Subcutaneous abdominal adipose tissue (tissue), 5 donors: ENCODE measurements around the gene CHDH.

Experiments
- H3K27ac ChIP-seq: one replicate; pipeline ENCODE4 v1.7.0; 2013; ENCODE audit warnings: low read depth, mild to moderate bottlenecking, inconsistent platforms, low read length, moderate library complexity
- H3K27me3 ChIP-seq, 5 donors: one replicate each; pipeline ENCODE4 v1.7.0; 2013; ENCODE audit warnings: low read length in 5 of 5, inconsistent platforms in 1 of 5; ENCODE audit not compliant: control insufficient read depth in 5 of 5, insufficient read depth in 4 of 5
- H3K36me3 ChIP-seq, 5 donors: one replicate each; pipeline ENCODE4 v1.7.0; 2013; ENCODE audit warnings: low read length in 5 of 5; ENCODE audit not compliant: control insufficient read depth in 5 of 5, insufficient read depth in 5 of 5
- H3K4me1 ChIP-seq, 5 donors: one replicate each; pipeline ENCODE4 v1.7.0; 2013; ENCODE audit warnings: low read length in 5 of 5, mild to moderate bottlenecking in 3 of 5, moderate library complexity in 1 of 5; ENCODE audit not compliant: control insufficient read depth in 5 of 5, insufficient read depth in 5 of 5
- H3K4me3 ChIP-seq, 5 donors: one replicate each; pipeline ENCODE4 v1.7.0; 2013; ENCODE audit warnings: low read length in 5 of 5, low read depth in 1 of 5
- H3K9ac ChIP-seq, 5 donors: one replicate each; pipeline ENCODE4 v1.7.0; 2013; ENCODE audit warnings: low read length in 5 of 5, mild to moderate bottlenecking in 4 of 5, moderate library complexity in 3 of 5
- H3K9me3 ChIP-seq, 5 donors: one replicate each; pipeline ENCODE4 v1.7.0; 2013; ENCODE audit warnings: low read length in 5 of 5; ENCODE audit not compliant: control insufficient read depth in 5 of 5
- donor health status: healthy.
- donor health status: healthy.
- donor health status: healthy.
- donor health status: healthy.
- donor health status: healthy.

The CHDH gene

DNA sequence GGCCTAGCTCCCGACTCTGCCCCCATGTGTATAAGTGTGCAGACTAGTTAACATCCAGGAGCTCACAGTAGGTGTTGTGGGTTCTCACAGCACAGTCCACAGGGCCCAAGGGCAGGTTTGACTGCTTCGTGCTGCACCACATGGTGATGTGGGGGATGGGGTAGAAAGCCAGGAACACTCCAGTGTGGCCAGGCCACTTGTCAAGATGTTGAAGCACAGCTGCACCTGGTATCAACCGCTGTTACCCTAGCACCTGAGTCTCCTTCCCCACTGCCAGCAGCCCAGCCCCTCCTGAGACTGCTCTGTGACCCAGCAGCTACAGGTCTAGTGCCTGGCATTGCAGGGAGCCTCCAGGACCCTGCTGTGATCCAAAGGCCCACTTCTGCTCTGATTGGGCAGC lies 53.4 kb downstream of the CHDH start:
- Histone ChIP-seq H3K9me3 (no peaks in the 10 kb centered on the region), H3K4me1 (no peaks in the 10 kb centered on the region), H3K4me3 (no peak overlapping the region), H3K9ac (no peak overlapping the region), H3K36me3 (no peaks in the 10 kb centered on the region), H3K27me3 (peaks cover 0 to 18% (median 4%) of the 10 kb centered on the region in 5 donors), H3K27ac (no peak overlapping the region)

DNA sequence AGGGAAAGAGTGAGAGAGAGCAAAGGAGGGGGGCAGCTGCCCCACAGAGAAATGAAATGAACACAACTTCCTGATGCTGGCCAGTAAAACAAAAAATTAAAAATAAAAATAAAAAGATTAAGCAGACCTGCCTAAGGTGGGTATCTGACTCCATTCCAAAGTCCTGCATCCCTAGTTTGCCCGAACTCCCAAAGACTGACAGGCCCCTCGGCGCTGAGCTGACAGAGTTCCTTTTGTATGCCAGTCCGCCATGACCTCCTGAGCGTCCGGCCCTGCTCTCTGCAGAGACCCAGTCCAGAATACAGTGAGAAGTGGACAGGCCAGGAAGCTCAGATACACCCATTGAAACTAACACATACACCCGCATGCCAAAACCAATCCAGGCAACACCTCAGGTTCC lies 54.9 kb downstream of the CHDH start:
- H3K9me3 ChIP-seq = no peaks in the 10 kb centered on the region

DNA sequence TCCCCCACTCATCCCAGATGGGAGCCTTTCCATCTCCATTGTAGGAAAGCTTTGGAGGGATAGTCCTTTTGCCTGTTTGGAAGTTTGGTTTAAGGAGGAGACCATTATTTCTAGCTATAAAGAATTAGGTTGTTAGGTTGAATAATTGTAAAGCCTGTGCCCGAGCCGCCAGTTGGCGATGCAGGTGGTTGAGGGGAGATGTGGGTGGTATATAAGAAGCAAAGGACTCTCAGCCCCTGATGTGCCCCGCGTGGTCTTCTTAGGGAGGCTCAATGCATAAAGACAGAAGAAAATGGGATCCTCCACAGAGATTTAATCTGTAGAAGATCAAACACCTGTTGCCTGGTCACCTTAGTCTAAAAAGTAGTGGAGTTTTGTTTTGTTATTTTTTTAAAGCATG lies 55.7 kb downstream of the CHDH start:
- H3K27ac ChIP-seq = no peak overlapping the region
- H3K9ac ChIP-seq = no peak overlapping the region
- H3K36me3 ChIP-seq = no peaks in the 10 kb centered on the region
- peaks cover 0 to 11% (median 5%) of the 10 kb centered on the region in 5 donors for H3K27me3 ChIP-seq
- H3K4me1 ChIP-seq = no peaks in the 10 kb centered on the region
- H3K4me3 ChIP-seq = no peak overlapping the region
- H3K9me3 ChIP-seq = no peaks in the 10 kb centered on the region

More for the DNA sequence above, 54.9 kb downstream of the CHDH start:
- no peaks in the 10 kb centered on the region for H3K4me1 ChIP-seq
- H3K27me3 ChIP-seq = peaks cover 0 to 17% (median 5%) of the 10 kb centered on the region in 5 donors
- H3K9ac ChIP-seq = no peak overlapping the region
- H3K4me3 ChIP-seq = no peak overlapping the region
- H3K27ac ChIP-seq = no peak overlapping the region
- H3K36me3 ChIP-seq = no peaks in the 10 kb centered on the region

DNA sequence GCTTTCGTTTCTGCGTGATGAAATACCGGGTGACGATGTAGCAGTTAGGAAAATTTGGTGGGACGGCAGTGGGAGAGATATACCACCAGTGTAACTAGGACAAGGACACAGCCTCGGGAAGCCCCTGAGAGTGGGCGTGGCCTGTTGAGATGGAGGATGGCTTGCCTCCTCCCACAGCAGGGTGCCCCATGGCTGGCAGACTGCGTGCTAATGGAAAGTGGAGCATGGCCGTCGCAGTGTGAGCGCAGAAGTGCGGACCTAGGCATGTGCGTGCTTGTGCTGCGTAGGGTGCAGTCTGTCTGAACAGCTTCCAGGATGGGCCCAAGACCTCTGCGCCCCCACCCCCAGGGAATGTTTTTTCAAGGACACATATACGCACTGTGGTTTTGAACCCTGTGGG lies 56.8 kb downstream of the CHDH start:
- Histone ChIP-seq H3K27ac (no peak overlapping the region), H3K4me3 (no peak overlapping the region), H3K9ac (no peak overlapping the region), H3K4me1 (no peaks in the 10 kb centered on the region), H3K9me3 (no peaks in the 10 kb centered on the region), H3K36me3 (no peaks in the 10 kb centered on the region), H3K27me3 (peaks cover 0 to 9% (median 5%) of the 10 kb centered on the region in 5 donors)

DNA sequence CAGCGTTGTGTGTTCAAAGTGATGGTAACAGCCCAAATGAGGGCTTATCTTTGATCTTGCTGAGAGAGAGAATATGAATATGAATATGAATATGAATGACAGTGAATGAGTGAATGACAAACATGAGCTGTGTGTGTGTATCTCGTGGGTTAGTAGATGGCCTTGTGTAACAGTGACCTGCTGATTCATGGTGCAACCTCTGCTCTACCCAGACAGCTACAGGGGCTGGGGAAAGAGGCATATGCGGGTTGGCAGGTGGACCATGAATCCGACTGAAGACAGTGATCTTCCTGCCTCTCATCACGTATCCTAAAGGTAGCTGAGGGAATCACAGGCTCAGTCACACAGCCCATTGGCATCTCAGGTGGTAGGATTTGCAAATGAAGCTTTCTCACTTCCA lies 58.2 kb downstream of the CHDH start:
- Histone ChIP-seq H3K4me3 (no peak overlapping the region), H3K4me1 (no peaks in the 10 kb centered on the region), H3K9ac (no peak overlapping the region), H3K27me3 (peaks cover 0 to 9% (median 5%) of the 10 kb centered on the region in 5 donors), H3K36me3 (no peaks in the 10 kb centered on the region), H3K9me3 (no peaks in the 10 kb centered on the region), H3K27ac (no peak overlapping the region)

DNA sequence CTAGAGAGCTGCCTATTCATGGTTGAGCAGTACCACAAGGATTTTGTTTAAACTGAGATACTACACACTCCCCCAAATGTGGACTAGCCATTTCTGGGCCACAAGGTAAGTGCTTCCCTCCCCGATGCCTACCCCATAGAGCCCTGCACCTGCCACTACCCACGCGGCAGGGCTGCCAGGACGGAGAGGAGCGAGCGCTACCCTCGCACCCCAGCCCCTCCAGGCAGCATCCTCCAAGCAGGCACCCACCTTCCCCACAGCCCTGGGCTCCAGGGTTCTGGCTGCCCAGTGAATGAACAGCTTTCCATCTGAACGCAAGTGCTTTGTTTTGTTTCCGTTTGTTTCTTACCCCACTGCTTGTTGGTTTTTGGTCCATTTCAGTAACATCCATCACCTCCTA lies 59.2 kb downstream of the CHDH start:
- no peak overlapping the region for H3K27ac ChIP-seq
- no peaks in the 10 kb centered on the region for H3K4me1 ChIP-seq
- no peaks in the 10 kb centered on the region for H3K9me3 ChIP-seq
- H3K4me3 ChIP-seq = no peak overlapping the region
- peaks cover 0 to 9% (median 5%) of the 10 kb centered on the region in 5 donors for H3K27me3 ChIP-seq
- no peaks in the 10 kb centered on the region for H3K36me3 ChIP-seq
- no peak overlapping the region for H3K9ac ChIP-seq

DNA sequence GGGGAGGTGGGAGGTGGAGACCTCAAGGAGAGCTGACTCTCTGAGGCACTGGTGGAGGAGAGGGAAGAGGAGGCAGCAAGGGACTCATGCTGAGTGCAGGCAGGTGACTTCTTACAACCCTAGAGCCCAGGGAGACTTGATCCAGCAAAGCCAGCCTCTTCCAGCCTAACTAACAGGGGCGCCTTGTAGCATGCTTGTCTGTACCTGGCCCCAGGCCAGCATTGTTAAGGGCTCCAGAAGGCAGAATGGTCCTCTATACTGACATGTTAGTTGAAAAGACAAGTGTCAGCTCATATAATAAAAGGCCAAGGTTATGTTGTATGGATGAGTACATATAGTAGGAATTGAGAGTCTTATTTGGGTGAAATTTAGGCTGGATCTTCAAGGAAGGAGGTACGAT lies 65.4 kb downstream of the CHDH start:
- Histone ChIP-seq H3K27ac (no peak overlapping the region), H3K4me3 (no peak overlapping the region), H3K9ac (no peak overlapping the region), H3K9me3 (no peaks in the 10 kb centered on the region), H3K36me3 (no peaks in the 10 kb centered on the region), H3K27me3 (no peaks in the 10 kb centered on the region), H3K4me1 (peaks cover 0 to 2% (median 0%) of the 10 kb centered on the region in 5 donors)

DNA sequence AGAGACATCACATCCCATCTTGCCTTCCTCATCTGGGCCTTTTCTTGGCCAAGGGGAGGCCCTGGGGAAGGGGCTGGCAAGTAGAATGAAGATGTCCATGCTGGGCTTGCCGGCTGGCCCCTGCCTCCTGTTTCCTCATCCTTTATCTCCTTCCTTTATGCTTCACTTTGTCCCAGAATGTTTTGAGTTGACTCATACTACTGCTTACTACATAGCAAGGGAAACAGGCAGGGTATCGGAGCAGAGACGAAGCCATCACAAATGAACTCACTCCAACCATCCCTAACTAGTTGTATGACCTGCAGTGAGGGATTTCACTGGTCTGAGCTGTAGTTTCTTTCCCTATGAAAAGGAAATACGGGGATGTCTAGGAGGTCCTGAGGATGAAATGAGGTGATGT lies 66.0 kb downstream of the CHDH start:
- Histone ChIP-seq H3K4me3 (no peak overlapping the region), H3K4me1 (peaks cover 0 to 2% (median 0%) of the 10 kb centered on the region in 5 donors), H3K9me3 (no peaks in the 10 kb centered on the region), H3K27me3 (no peaks in the 10 kb centered on the region), H3K9ac (no peak overlapping the region), H3K36me3 (no peaks in the 10 kb centered on the region), H3K27ac (no peak overlapping the region)

DNA sequence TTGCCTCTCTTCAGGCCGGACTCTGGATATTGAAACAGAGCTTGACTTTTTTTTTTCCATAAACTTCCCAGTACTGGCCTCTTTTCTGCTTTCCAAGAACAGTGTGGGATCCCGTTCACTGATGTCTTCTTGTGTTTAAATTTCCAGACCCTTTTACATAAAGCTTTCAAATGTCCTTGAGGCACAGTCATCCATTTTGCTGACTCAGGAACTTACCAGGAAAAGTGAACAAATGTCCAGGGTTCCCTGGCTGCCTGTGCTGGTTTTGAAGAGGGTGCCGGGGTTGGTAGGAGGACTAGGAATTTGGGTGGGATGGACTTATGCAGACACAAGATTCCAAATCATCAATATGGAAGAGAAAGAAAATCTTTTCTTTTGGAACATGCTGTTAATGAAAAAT lies 68.1 kb downstream of the CHDH start:
- H3K9ac ChIP-seq = no peak overlapping the region
- no peak overlapping the region for H3K4me3 ChIP-seq
- no peaks in the 10 kb centered on the region for H3K36me3 ChIP-seq
- H3K9me3 ChIP-seq = no peaks in the 10 kb centered on the region
- H3K4me1 ChIP-seq = peaks cover 0 to 11% (median 5%) of the 10 kb centered on the region in 5 donors
- H3K27ac ChIP-seq = no peak overlapping the region
- no peaks in the 10 kb centered on the region for H3K27me3 ChIP-seq

DNA sequence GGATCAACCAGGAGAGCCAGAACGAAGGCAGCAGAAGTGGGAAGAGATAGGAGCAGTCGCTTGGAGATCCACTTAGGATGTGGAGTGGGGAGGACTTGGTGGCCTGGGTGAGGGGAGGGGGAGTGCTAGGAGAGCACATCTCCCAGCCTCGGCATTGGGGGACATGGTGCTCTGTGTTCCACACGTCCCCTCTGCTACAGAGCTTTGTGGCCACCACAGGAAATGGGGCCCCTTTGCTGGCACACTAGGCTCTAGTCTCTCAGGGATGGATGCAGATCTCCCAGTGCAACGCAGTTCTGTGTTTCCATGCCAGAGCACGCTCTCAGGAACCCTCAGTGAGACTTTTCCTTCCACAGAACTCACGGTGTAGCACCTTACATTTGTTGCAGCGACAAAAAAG lies 68.8 kb downstream of the CHDH start:
- H3K4me3 ChIP-seq = no peak overlapping the region
- H3K9me3 ChIP-seq = no peaks in the 10 kb centered on the region
- peaks cover 2 to 17% (median 12%) of the 10 kb centered on the region in 5 donors for H3K4me1 ChIP-seq
- no peaks in the 10 kb centered on the region for H3K36me3 ChIP-seq
- H3K9ac ChIP-seq = no peak overlapping the region
- no peaks in the 10 kb centered on the region for H3K27me3 ChIP-seq
- no peak overlapping the region for H3K27ac ChIP-seq
